Memory B cell (primary cell): ENCODE results near the gene RCC2.
A peak's percentile ranks its signal among the peaks of the same experiment; 100 is the strongest.
"Not testable (repeated sequence)": the region's sequence is repeated elsewhere in the genome, so short reads cannot be mapped to it uniquely, and the experiment has no call there.

Experiments used
- ATAC-seq: fragments of 150-1000 bp; cut with Tn5 transposase; 2 replicates; pipeline ENCODE4 v1.10.0; 2021; ENCODE audit warnings: low read depth, mild to moderate bottlenecking, moderate library complexity
- DNase-seq, 2 donors: peaks; one replicate each; pipeline ENCODE4 v3.0.0; 2022; ENCODE audit warnings: low spot score in 2 of 2
- H3K27ac Mint-ChIP-seq: one replicate; pipeline ENCODE4 v1.8.0; 2022; ENCODE audit warnings: mild to moderate bottlenecking, moderate library complexity, mixed read lengths
- H3K27me3 Mint-ChIP-seq: one replicate; pipeline ENCODE4 v1.8.0; 2022; ENCODE audit warnings: mixed read lengths
- H3K36me3 Mint-ChIP-seq: one replicate; pipeline ENCODE4 v1.8.0; 2022; ENCODE audit warnings: mild to moderate bottlenecking, mixed read lengths
- H3K4me1 Mint-ChIP-seq: one replicate; pipeline ENCODE4 v1.8.0; 2022; ENCODE audit warnings: mixed read lengths
- H3K4me3 Mint-ChIP-seq: one replicate; pipeline ENCODE4 v1.8.0; 2022; ENCODE audit warnings: mild to moderate bottlenecking, moderate library complexity, mixed read lengths
- H3K9me3 Mint-ChIP-seq: one replicate; pipeline ENCODE4 v1.8.0; 2022; ENCODE audit warnings: mixed read lengths

RCC2 gene

GRCh38 chr1:17463991-17464390 is 24.5 kb upstream of the RCC2 start:
- Mint-ChIP-seq H3K36me3 (no peaks in the 10 kb centered on the region), H3K4me1 (no peaks in the 10 kb centered on the region), H3K4me3 (no peak overlapping the region), H3K27ac (no peak overlapping the region), H3K27me3 (peaks cover 3% of the 10 kb centered on the region), H3K9me3 (no peaks in the 10 kb centered on the region)
- DNase-seq (no peak), ATAC-seq (no peak)

GRCh38 chr1:17462669-17463068 is 23.2 kb upstream of the RCC2 start:
- ATAC-seq (no peak), DNase-seq (no peak)
- Mint-ChIP-seq H3K4me1 (no peaks in the 10 kb centered on the region), H3K36me3 (no peaks in the 10 kb centered on the region), H3K4me3 (no peak overlapping the region), H3K27ac (no peak overlapping the region), H3K27me3 (peaks cover 4% of the 10 kb centered on the region), H3K9me3 (no peaks in the 10 kb centered on the region)

GRCh38 chr1:17460219-17460618 is 20.7 kb upstream of the RCC2 start:
- H3K36me3 Mint-ChIP-seq, result no peaks in the 10 kb centered on the region
- no peak for ATAC-seq
- DNase-seq, result no peak
- H3K4me3 Mint-ChIP-seq, result no peak overlapping the region
- peaks cover 3% of the 10 kb centered on the region for H3K27me3 Mint-ChIP-seq
- H3K4me1 Mint-ChIP-seq, result no peaks in the 10 kb centered on the region
- H3K27ac Mint-ChIP-seq, result no peak overlapping the region
- no peaks in the 10 kb centered on the region for H3K9me3 Mint-ChIP-seq

GRCh38 chr1:17458794-17459193 is 19.3 kb upstream of the RCC2 start:
- no peak overlapping the region for H3K27ac Mint-ChIP-seq
- no peak overlapping the region for H3K4me3 Mint-ChIP-seq
- no peaks in the 10 kb centered on the region for H3K9me3 Mint-ChIP-seq
- DNase-seq (no peak), ATAC-seq (no peak)
- H3K4me1 Mint-ChIP-seq, result no peaks in the 10 kb centered on the region
- H3K27me3 Mint-ChIP-seq, result peaks cover 2% of the 10 kb centered on the region
- H3K36me3 Mint-ChIP-seq, result no peaks in the 10 kb centered on the region

GRCh38 chr1:17452686-17453085 is 13.2 kb upstream of the RCC2 start:
- Mint-ChIP-seq H3K36me3 (no peaks in the 10 kb centered on the region), H3K27ac (no peak overlapping the region), H3K4me3 (no peak overlapping the region), H3K9me3 (no peaks in the 10 kb centered on the region), H3K4me1 (no peaks in the 10 kb centered on the region), H3K27me3 (peaks cover 5% of the 10 kb centered on the region)
- DNase-seq, result no peak
- ATAC-seq, result no peak

GRCh38 chr1:17452203-17452602 is 12.7 kb upstream of the RCC2 start:
- not testable (repeated sequence) for DNase-seq, H3K9me3 Mint-ChIP-seq, ATAC-seq, H3K36me3 Mint-ChIP-seq, H3K27ac Mint-ChIP-seq, H3K27me3 Mint-ChIP-seq, H3K4me1 Mint-ChIP-seq, H3K4me3 Mint-ChIP-seq

GRCh38 chr1:17451731-17452130 is 12.3 kb upstream of the RCC2 start:
- no peaks in the 10 kb centered on the region for H3K9me3 Mint-ChIP-seq
- H3K27me3 Mint-ChIP-seq, result peaks cover 7% of the 10 kb centered on the region
- no peak for ATAC-seq
- DNase-seq, result no peak
- no peaks in the 10 kb centered on the region for H3K36me3 Mint-ChIP-seq
- H3K4me3 Mint-ChIP-seq, result no peak overlapping the region
- H3K4me1 Mint-ChIP-seq, result no peaks in the 10 kb centered on the region
- H3K27ac Mint-ChIP-seq, result no peak overlapping the region

- Mint-ChIP-seq H3K9me3 (no peaks in the 10 kb centered on the region), H3K27me3 (peaks cover 11% of the 10 kb centered on the region), H3K36me3 (no peaks in the 10 kb centered on the region), H3K27ac (no peak overlapping the region), H3K4me1 (no peaks in the 10 kb centered on the region), H3K4me3 (no peak overlapping the region)
- no peak for ATAC-seq
- no peak for DNase-seq
Observed at GRCh38 chr1:17447501-17447992, 8.1 kb upstream of the RCC2 start.

- ATAC-seq (no peak), DNase-seq (no peak)
- Mint-ChIP-seq H3K36me3 (peaks cover 2% of the 10 kb centered on the region), H3K4me3 (no peak overlapping the region), H3K4me1 (no peaks in the 10 kb centered on the region), H3K9me3 (no peaks in the 10 kb centered on the region), H3K27ac (no peak overlapping the region), H3K27me3 (peaks cover 6% of the 10 kb centered on the region)
Observed at GRCh38 chr1:17442841-17443240, 3.4 kb upstream of the RCC2 start.

GRCh38 chr1:17441993-17442357 is 2.5 kb upstream of the RCC2 start:
- Mint-ChIP-seq H3K27me3 (peaks cover 5% of the 10 kb centered on the region), H3K36me3 (peaks cover 2% of the 10 kb centered on the region), H3K4me1 (peaks cover under 1% of the 10 kb centered on the region), H3K27ac (no peak overlapping the region), H3K9me3 (no peaks in the 10 kb centered on the region), H3K4me3 (no peak overlapping the region)
- no peak for ATAC-seq
- no peak for DNase-seq

GRCh38 chr1:17441265-17441992 is 2.0 kb upstream of the RCC2 start:
- peaks cover 4% of the 10 kb centered on the region for H3K4me1 Mint-ChIP-seq
- ATAC-seq, result no peak
- H3K27me3 Mint-ChIP-seq, result peaks cover 4% of the 10 kb centered on the region
- no peak overlapping the region for H3K27ac Mint-ChIP-seq
- peaks cover 2% of the 10 kb centered on the region for H3K36me3 Mint-ChIP-seq
- no peak for DNase-seq
- no peak overlapping the region for H3K4me3 Mint-ChIP-seq
- no peaks in the 10 kb centered on the region for H3K9me3 Mint-ChIP-seq

GRCh38 chr1:17440827-17441168 is 1.3 kb upstream of the RCC2 start:
- Mint-ChIP-seq H3K4me3 (peak overlapping the region; percentile 14), H3K4me1 (peaks cover 9% of the 10 kb centered on the region), H3K27ac (no peak overlapping the region), H3K9me3 (no peaks in the 10 kb centered on the region), H3K27me3 (peaks cover 4% of the 10 kb centered on the region), H3K36me3 (peaks cover 2% of the 10 kb centered on the region)
- ATAC-seq (no peak), DNase-seq (no peak)

GRCh38 chr1:17440074-17440826 is 773 bp upstream of the RCC2 start:
- ATAC-seq (no peak), DNase-seq (no peak)
- Mint-ChIP-seq H3K4me3 (peak overlapping the region; percentile 80), H3K4me1 (peaks cover 15% of the 10 kb centered on the region), H3K36me3 (peaks cover 2% of the 10 kb centered on the region), H3K9me3 (no peaks in the 10 kb centered on the region), H3K27ac (peak overlapping the region; percentile 91), H3K27me3 (peaks cover 4% of the 10 kb centered on the region)

- peaks cover 3% of the 10 kb centered on the region for H3K27me3 Mint-ChIP-seq
- H3K27ac Mint-ChIP-seq, result peak overlapping the region; percentile 91
- ATAC-seq (peak; percentile 30), DNase-seq (peak; percentile 62 to 67)
- peaks cover 3% of the 10 kb centered on the region for H3K36me3 Mint-ChIP-seq
- peak overlapping the region; percentile 96 for H3K4me3 Mint-ChIP-seq
- H3K9me3 Mint-ChIP-seq, result no peaks in the 10 kb centered on the region
- H3K4me1 Mint-ChIP-seq, result peaks cover 29% of the 10 kb centered on the region
Observed at GRCh38 chr1:17438318-17439249, 893 bp downstream of the RCC2 start.
